GM21717 (cell line): ENCODE data around the gene ACTR3C.

Experiments used
- ATAC-seq: cut with Tn5 transposase; IDR thresholded peaks from one replicate; pipeline ENCODE4 v1.9.1; 2021; ENCODE audit warnings: mild to moderate bottlenecking, moderate library complexity; ENCODE audit not compliant: unreplicated experiment

ACTR3C gene

GRCh38 chr7:150359622-150360362 is 36.4 kb upstream of the ACTR3C start:
- ATAC-seq = no peak

GRCh38 chr7:150358988-150359621 is 35.8 kb upstream of the ACTR3C start:
- ATAC-seq = no peak

- no peak for ATAC-seq
Observed at GRCh38 chr7:150358433-150358832, 35.1 kb upstream of the ACTR3C start.

DNA sequence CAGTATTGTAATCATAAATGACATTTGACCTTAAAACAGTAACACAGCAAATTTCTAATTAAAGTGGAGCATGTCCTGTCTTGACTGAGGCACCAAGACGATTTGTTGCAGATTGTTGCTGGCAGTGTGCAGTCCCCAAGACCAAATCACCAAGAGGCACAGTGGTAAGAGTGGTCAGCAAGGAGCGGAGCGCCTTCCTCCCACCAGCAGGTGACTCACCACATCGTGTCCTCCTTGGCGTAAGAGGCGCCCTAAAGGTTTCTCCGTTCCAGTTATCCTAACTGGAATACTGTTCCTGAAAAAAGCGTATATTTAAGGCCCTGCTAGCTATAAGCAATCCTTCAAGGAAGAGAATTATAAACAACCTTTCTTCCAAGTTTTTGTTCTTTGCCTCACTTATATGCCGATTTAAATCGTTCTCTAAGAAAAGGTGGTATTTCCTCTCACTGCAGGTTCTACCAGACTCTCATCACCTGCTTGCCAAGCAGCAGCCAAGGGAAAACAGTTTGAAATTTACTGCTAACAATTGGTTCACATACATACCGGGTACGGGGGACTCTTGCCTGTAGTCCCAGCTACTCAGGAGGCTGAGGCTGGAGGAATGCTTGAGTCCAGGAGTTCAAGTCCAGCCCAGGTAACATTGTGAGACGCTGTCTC is 34.6 kb upstream of the ACTR3C start:
- no peak for ATAC-seq

GRCh38 chr7:150357270-150357669 is 33.9 kb upstream of the ACTR3C start:
- ATAC-seq = peak; percentile 57

- ATAC-seq = no peak
Observed at GRCh38 chr7:150356265-150356897, 33.0 kb upstream of the ACTR3C start.

- ATAC-seq = no peak
Observed at GRCh38 chr7:150355666-150356059, 32.3 kb upstream of the ACTR3C start.

GRCh38 chr7:150351587-150352194 is 28.3 kb upstream of the ACTR3C start:
- no peak for ATAC-seq

- no peak for ATAC-seq
Observed at GRCh38 chr7:150346922-150347321, 23.6 kb upstream of the ACTR3C start.

DNA sequence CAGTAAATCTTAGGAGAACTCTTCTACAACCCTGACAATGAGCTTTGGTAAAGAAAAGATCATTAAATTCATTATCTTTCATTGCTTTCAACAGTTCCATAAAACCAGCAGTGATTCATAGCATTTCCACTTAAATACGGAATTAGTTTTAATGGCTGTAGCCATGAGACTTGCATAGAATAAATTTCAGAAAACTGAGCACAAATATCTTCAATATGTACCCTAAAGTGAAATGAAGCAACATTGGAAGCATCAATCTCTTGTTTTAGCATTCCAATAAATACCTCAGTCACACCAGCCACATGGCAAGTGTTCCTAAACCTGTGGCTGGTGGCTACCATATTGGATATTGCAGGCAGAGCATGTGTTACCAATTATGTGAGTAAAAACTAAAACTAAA is 21.7 kb upstream of the ACTR3C start:
- ATAC-seq = no peak

DNA sequence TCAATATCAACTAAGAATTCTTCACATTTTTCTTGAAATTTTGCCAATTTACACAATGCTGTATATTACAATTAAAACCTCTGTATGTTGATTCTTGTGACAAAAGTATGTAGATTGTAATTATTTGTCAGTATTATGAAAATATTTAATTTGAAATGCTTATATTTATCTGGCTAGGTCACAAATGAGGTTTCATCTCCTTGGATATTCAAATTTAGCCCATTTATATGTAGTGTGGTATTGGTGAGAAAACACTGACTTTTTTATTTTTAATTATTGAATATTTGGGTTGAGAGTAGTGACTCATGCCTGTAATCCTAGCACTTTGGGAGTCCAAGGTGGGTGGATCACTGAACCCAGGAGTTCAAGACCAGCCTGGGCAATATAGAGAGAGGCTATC is 21.0 kb upstream of the ACTR3C start:
- ATAC-seq = no peak

GRCh38 chr7:150343225-150343624 is 19.9 kb upstream of the ACTR3C start:
- no peak for ATAC-seq

GRCh38 chr7:150342121-150342408 is 18.7 kb upstream of the ACTR3C start:
- ATAC-seq = no peak

DNA sequence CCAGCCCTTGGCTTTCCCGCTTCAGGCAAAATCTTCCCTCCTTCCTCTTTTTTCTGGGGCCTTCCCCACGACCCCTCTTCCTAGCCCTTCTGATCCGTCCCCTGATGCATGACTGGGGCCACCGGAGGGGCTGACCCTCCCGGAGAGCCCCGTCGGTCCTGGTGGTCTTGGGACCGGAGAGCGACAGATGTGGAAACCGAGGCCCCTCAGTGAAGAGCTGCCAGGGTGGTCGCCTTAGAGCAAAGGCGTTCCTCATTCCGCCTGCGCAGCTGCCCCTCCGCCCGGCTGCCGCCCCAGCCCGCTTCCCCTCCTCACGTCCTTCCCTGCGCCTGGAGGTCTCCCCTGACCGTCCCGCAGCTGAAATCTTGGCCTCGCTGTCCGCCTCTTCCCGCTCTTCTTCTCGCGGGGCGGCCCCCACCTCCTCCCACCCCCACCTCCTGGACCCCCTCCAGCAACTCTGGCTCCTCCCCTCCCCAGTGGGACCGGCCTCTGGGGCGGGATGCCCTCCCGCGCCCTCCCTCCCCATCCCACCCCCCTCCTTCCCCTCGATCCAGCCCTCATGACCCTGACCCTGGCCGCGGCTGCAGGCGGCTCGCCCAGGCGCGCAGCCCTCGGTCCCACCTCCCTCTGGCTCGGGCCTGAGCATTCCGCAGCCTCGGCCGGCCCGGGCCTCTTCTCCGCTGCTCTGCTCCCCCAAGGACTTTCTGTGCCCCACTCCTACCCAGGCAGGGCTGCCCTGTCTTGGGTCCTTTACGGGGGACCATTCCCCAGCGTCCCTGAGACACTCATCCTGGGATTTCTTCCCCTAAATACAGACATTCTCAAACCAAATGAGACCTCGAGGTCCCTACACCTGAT is 18.1 kb upstream of the ACTR3C start, which contains the start of gene RARRES2:
Gene RARRES2 (minus strand): TSS at position 367 of the 858 bp plus-strand sequence. CDS start 1,020 bp downstream, outside the sequence.
- ATAC-seq = no peak

DNA sequence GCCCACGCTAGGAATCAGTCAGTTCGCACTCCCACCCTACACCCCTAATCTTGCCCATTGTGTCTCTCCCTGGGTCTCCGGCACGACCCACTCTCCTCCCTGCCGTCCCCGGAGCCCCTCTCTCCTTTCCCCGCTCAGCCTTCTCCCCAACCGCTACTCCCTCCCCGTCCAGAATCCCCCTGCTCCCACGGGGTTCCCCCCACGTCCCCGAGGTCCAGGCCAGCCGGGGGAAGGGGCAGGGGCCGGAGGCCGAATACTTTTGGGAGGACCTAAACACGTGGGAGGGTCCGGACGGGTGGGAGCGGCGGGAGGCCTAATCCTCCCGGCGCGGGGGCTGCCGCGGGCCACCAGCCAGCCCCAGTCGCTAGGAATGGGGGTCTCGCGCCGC is 17.5 kb upstream of the ACTR3C start:
- ATAC-seq = no peak

- ATAC-seq = no peak
Observed at GRCh38 chr7:150340024-150340749, 16.8 kb upstream of the ACTR3C start.

GRCh38 chr7:150339409-150339809 is 16.1 kb upstream of the ACTR3C start:
- no peak for ATAC-seq

DNA sequence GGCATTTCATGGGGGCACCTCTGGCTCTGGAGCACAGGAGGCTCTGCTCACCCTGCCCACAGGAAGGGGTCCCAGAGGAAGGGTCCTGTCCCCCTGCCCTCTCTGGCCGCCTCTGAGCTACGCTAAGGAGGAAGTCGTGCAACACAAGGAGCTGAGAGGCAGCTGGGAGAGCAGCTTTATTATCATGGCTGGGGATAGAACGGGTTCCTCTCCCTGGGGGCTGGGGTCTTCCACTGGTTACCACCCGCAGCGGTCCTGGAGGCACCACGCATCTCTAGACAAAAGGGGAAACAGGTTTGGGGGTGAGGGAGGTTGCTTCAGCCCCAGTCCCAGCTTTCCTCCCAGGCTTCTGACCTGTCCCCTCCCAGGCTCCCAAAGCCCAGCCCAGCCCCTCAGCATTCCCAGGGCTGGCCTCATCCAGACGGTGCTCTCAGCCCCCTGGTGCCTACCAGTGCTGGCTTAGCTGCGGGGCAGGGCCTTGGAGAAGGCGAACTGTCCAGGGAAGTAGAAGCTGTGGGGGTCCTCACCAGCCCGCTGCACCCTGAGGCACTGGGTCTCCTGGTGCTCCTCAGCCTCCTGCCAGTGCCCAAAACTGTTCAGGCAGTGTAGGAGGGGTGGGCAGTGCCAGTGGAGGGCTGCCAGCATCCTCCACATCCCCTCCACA is 15.0 kb upstream of the ACTR3C start:
- ATAC-seq = no peak

DNA sequence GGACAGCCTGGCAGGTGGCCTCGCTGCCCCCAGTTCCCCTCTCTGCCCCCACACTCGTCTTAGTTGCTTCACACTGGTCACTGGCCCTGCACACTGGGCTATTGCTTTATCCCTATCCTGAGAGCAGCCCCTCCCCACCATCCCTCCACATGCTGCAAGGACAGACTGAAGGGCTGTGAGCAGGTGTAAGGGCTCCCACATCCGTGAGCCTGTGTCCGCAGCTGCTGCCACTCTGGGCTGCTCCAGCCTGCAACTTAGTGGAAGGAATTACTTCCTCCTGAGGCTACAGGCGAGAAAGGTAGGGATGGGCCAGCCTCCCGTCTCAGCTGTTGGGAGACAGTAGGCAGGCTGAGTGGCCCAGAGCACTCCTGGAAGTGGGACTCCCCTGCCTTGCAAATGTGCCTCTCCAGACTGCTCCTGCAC is 14.3 kb upstream of the ACTR3C start:
- ATAC-seq = no peak
